Neural cell (in vitro differentiated cells): ENCODE measurements around the gene THBD. TPM values are rescaled to one million over a fixed set of nuclear protein-coding genes. Genes with fewer than 3 reads are reported as not detected.

ENCODE experiments used
- H2AFZ ChIP-seq: fragments of 200-600, 300-800 bp; sonication (generic), shearing (Covaris generic); 2 replicates; pipeline ENCODE4 v1.6.0; 2014; ENCODE audit warnings: low read depth, mild to moderate bottlenecking, antibody characterized with exemption, low read length, moderate library complexity
- H3F3A ChIP-seq: fragments of 200-600 bp; shearing (Covaris generic); 2 replicates; pipeline ENCODE4 v1.6.1; 2016; ENCODE audit warnings: mild to moderate bottlenecking, moderate library complexity, mixed read lengths, antibody characterized with exemption, low read length; ENCODE audit not compliant: insufficient read depth, poor library complexity, severe bottlenecking
- H3K27ac ChIP-seq: fragments of 200-600, 300-800 bp; sonication (generic), shearing (Covaris generic); 2 replicates; pipeline ENCODE4 v1.5.1; 2014; ENCODE audit warnings: mild to moderate bottlenecking, low read length, moderate library complexity
- H3K27me3 ChIP-seq: fragments of 300-800, 200-600 bp; sonication (generic), shearing (Covaris generic); 2 replicates; pipeline ENCODE4 v1.6.0; 2014; ENCODE audit warnings: mild to moderate bottlenecking, low read depth, low read length, moderate library complexity; ENCODE audit not compliant: insufficient read depth
- H3K36me3 ChIP-seq: fragments of 300-800, 200-600 bp; sonication (generic), shearing (Covaris generic); 2 replicates; pipeline ENCODE4 v1.5.1; 2014; ENCODE audit warnings: mild to moderate bottlenecking, antibody characterized with exemption, low read length, moderate library complexity; ENCODE audit not compliant: insufficient read depth
- H3K4me2 ChIP-seq: fragments of 300-800, 200-600 bp; sonication (generic), shearing (Covaris generic); 2 replicates; pipeline ENCODE4 v1.6.0; 2014; ENCODE audit warnings: mild to moderate bottlenecking, low read length
- H3K4me3 ChIP-seq: fragments of 300-800, 200-600 bp; sonication (generic), shearing (Covaris generic); 2 replicates; pipeline ENCODE4 v1.5.1; 2014; ENCODE audit warnings: mild to moderate bottlenecking, low read length, moderate library complexity
- H3K79me2 ChIP-seq: fragments of 200-600 bp; shearing (Covaris generic); replicated peaks from 2 replicates; pipeline ENCODE4 v1.6.0; 2014; ENCODE audit warnings: mild to moderate bottlenecking, low read length, moderate library complexity; ENCODE audit not compliant: insufficient read depth
- H3K9ac ChIP-seq: fragments of 300-800, 200-600 bp; sonication (generic), shearing (Covaris generic); 2 replicates; pipeline ENCODE4 v1.6.1; 2016; ENCODE audit warnings: mild to moderate bottlenecking, low read length, mixed read lengths
- H3K9me2 ChIP-seq: fragments of 200-600 bp; shearing (Covaris generic); 2 replicates; pipeline ENCODE4 v1.6.1; 2016; ENCODE audit warnings: mild to moderate bottlenecking, low read length, mixed read lengths; ENCODE audit not compliant: insufficient read depth
- H3K9me3 ChIP-seq: fragments of 200-600, 300-800 bp; sonication (generic), shearing (Covaris generic); 2 replicates; pipeline ENCODE4 v1.6.1; 2016; ENCODE audit warnings: mild to moderate bottlenecking, mixed run types, low read length, moderate library complexity, mixed read lengths
- H4K20me1 ChIP-seq: fragments of 200-600 bp; shearing (Covaris generic); 2 replicates; pipeline ENCODE4 v1.6.1; 2016; ENCODE audit warnings: mild to moderate bottlenecking, mixed run types; ENCODE audit not compliant: insufficient read depth
- CTCF ChIP-seq: fragments of 450-650 bp; IDR thresholded peaks from 2 replicates; pipeline ENCODE4 v1.5.1; 2014; ENCODE audit warnings: antibody characterized with exemption, mild to moderate bottlenecking, moderate library complexity; ENCODE audit not compliant: poor library complexity, severe bottlenecking
- EP300 ChIP-seq: fragments of 450-650 bp; conservative IDR thresholded peaks from 2 replicates; pipeline ENCODE4 v1.6.1; 2014; ENCODE audit warnings: antibody characterized with exemption, mild to moderate bottlenecking, moderate library complexity; ENCODE audit not compliant: poor library complexity, severe bottlenecking
- EZH2 ChIP-seq: fragments of 200-600, 300-800 bp; shearing (Covaris generic), sonication (generic); IDR thresholded peaks from 2 replicates; pipeline ENCODE4 v1.6.1; 2014; ENCODE audit warnings: antibody characterized with exemption, low read length, borderline replicate concordance, mild to moderate bottlenecking; ENCODE audit not compliant: insufficient read depth, poor library complexity, severe bottlenecking
- MXI1 ChIP-seq: fragments of 450-650 bp; conservative IDR thresholded peaks from 2 replicates; pipeline ENCODE4 v1.6.1; 2014; ENCODE audit warnings: antibody characterized with exemption, mild to moderate bottlenecking; ENCODE audit not compliant: poor library complexity, severe bottlenecking
- POLR2AphosphoS5 ChIP-seq: IDR thresholded peaks from 2 replicates; pipeline ENCODE4 v1.6.1; 2012
- RAD21 ChIP-seq: fragments of 450-650 bp; conservative IDR thresholded peaks from 2 replicates; pipeline ENCODE4 v1.6.1; 2014; ENCODE audit warnings: antibody characterized with exemption, mild to moderate bottlenecking, moderate library complexity
- SMC3 ChIP-seq: fragments of 450-650 bp; conservative IDR thresholded peaks from 2 replicates; pipeline ENCODE4 v1.6.1; 2014; ENCODE audit warnings: antibody characterized with exemption, mild to moderate bottlenecking, moderate library complexity; ENCODE audit not compliant: poor library complexity
- TAF1 ChIP-seq: IDR thresholded peaks from 2 replicates; pipeline ENCODE4 v1.6.1; 2012; ENCODE audit warnings: low read depth
- polyA plus RNA-seq: library from polyadenylated mRNA; depleted of rRNA; stranded (reverse); fragments of >200 nt; gene quantifications from 2 replicates; pipeline ENCODE4 v1.2.3, GENCODE V29; 2014
- TF ChIP-seq, protein P1 (sequence below): IDR thresholded peaks from 2 replicates; pipeline ENCODE4 v1.6.1; 2012; ENCODE audit warnings: borderline replicate concordance

Gene THBD
- polyA plus RNA-seq, 1 donor from 2014 or later, result not detected

- Histone ChIP-seq H2AFZ (no peak overlapping the region), H3K9me2 (no peaks in the 10 kb centered on the region), H3K4me2 (no peak overlapping the region), H3K9ac (no peak overlapping the region), H3K79me2 (no peaks in the 10 kb centered on the region), H3K27me3 (no peaks in the 10 kb centered on the region), H3K36me3 (no peaks in the 10 kb centered on the region), H3K4me3 (no peak overlapping the region), H3K9me3 (no peaks in the 10 kb centered on the region), H3F3A (no peaks in the 10 kb centered on the region), H4K20me1 (no peaks in the 10 kb centered on the region), H3K27ac (no peak overlapping the region)
- TF ChIP-seq POLR2AphosphoS5 (no peak), TAF1 (no peak)
These were observed 31.0 kb downstream of the THBD start for GRCh38 chr20:23018432-23018831.

- no peaks in the 10 kb centered on the region for H3K9me2 ChIP-seq
- TF ChIP-seq MXI1 (no peak), SMC3 (no peak), EP300 (no peak), CTCF (no peak), EZH2 (no peak), RAD21 (no peak), TAF1 (no peak), POLR2AphosphoS5 (no peak)
- TF ChIP-seq, protein P1, sequence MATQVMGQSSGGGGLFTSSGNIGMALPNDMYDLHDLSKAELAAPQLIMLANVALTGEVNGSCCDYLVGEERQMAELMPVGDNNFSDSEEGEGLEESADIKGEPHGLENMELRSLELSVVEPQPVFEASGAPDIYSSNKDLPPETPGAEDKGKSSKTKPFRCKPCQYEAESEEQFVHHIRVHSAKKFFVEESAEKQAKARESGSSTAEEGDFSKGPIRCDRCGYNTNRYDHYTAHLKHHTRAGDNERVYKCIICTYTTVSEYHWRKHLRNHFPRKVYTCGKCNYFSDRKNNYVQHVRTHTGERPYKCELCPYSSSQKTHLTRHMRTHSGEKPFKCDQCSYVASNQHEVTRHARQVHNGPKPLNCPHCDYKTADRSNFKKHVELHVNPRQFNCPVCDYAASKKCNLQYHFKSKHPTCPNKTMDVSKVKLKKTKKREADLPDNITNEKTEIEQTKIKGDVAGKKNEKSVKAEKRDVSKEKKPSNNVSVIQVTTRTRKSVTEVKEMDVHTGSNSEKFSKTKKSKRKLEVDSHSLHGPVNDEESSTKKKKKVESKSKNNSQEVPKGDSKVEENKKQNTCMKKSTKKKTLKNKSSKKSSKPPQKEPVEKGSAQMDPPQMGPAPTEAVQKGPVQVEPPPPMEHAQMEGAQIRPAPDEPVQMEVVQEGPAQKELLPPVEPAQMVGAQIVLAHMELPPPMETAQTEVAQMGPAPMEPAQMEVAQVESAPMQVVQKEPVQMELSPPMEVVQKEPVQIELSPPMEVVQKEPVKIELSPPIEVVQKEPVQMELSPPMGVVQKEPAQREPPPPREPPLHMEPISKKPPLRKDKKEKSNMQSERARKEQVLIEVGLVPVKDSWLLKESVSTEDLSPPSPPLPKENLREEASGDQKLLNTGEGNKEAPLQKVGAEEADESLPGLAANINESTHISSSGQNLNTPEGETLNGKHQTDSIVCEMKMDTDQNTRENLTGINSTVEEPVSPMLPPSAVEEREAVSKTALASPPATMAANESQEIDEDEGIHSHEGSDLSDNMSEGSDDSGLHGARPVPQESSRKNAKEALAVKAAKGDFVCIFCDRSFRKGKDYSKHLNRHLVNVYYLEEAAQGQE, result no peak
- H4K20me1 ChIP-seq, result no peaks in the 10 kb centered on the region
- H3K27me3 ChIP-seq, result no peaks in the 10 kb centered on the region
- H3K36me3 ChIP-seq, result no peaks in the 10 kb centered on the region
- H3F3A ChIP-seq, result no peaks in the 10 kb centered on the region
- no peak overlapping the region for H3K4me3 ChIP-seq
- no peak overlapping the region for H3K27ac ChIP-seq
- no peak overlapping the region for H2AFZ ChIP-seq
- no peaks in the 10 kb centered on the region for H3K79me2 ChIP-seq
- no peak overlapping the region for H3K9ac ChIP-seq
- H3K9me3 ChIP-seq, result no peaks in the 10 kb centered on the region
- H3K4me2 ChIP-seq, result no peak overlapping the region
These were observed 32.0 kb downstream of the THBD start for GRCh38 chr20:23017516-23017915.

- no peaks in the 10 kb centered on the region for H3K36me3 ChIP-seq
- H3K4me2 ChIP-seq, result no peak overlapping the region
- no peak overlapping the region for H3K4me3 ChIP-seq
- no peaks in the 10 kb centered on the region for H3K9me2 ChIP-seq
- H3K27ac ChIP-seq, result no peak overlapping the region
- H4K20me1 ChIP-seq, result no peaks in the 10 kb centered on the region
- no peaks in the 10 kb centered on the region for H3K79me2 ChIP-seq
- no peaks in the 10 kb centered on the region for H3K27me3 ChIP-seq
- H3K9me3 ChIP-seq, result no peaks in the 10 kb centered on the region
- H2AFZ ChIP-seq, result no peak overlapping the region
- TF ChIP-seq MXI1 (no peak), TAF1 (no peak), EP300 (no peak), SMC3 (no peak), CTCF (no peak), RAD21 (no peak), EZH2 (no peak), POLR2AphosphoS5 (no peak)
- TF ChIP-seq, protein P1, result no peak
- H3F3A ChIP-seq, result no peaks in the 10 kb centered on the region
- H3K9ac ChIP-seq, result no peak overlapping the region
These were observed 36.0 kb downstream of the THBD start for GRCh38 chr20:23013429-23013828.
